Stomach (tissue), 4 donors: Measurements from ENCODE around the gene LIAS.

Experiments
- EP300 ChIP-seq: sonication (generic); formaldehyde crosslinking; IDR thresholded peaks from one replicate; pipeline ENCODE4 v1.6.1; 2017; ENCODE audit warnings: antibody characterized with exemption
- POLR2A ChIP-seq, 4 donors: fragments of 450-650 bp; IDR thresholded peaks; one replicate each; pipeline ENCODE4 v1.6.1; 2016; ENCODE audit warnings: antibody characterized with exemption in 4 of 4, control low read depth in 2 of 4, mild to moderate bottlenecking in 1 of 4, moderate library complexity in 1 of 4
- POLR2AphosphoS5 ChIP-seq, 3 donors: sonication (generic); formaldehyde crosslinking; IDR thresholded peaks; one replicate each; pipeline ENCODE4 v1.6.1; 2016; ENCODE audit warnings: antibody characterized with exemption in 3 of 3
- TF ChIP-seq, protein P1 (sequence below), 7 experiments: fragments of 450-650 bp in 4 of 7; fragments of 200-600 bp in 3 of 7; sonication (generic) in 3 of 7; IDR thresholded peaks; one replicate each; pipeline ENCODE4 v1.5.1; 2016 to 2019; ENCODE audit warnings: antibody characterized with exemption in 7 of 7, control low read depth in 2 of 7, mild to moderate bottlenecking in 1 of 7

DNA sequence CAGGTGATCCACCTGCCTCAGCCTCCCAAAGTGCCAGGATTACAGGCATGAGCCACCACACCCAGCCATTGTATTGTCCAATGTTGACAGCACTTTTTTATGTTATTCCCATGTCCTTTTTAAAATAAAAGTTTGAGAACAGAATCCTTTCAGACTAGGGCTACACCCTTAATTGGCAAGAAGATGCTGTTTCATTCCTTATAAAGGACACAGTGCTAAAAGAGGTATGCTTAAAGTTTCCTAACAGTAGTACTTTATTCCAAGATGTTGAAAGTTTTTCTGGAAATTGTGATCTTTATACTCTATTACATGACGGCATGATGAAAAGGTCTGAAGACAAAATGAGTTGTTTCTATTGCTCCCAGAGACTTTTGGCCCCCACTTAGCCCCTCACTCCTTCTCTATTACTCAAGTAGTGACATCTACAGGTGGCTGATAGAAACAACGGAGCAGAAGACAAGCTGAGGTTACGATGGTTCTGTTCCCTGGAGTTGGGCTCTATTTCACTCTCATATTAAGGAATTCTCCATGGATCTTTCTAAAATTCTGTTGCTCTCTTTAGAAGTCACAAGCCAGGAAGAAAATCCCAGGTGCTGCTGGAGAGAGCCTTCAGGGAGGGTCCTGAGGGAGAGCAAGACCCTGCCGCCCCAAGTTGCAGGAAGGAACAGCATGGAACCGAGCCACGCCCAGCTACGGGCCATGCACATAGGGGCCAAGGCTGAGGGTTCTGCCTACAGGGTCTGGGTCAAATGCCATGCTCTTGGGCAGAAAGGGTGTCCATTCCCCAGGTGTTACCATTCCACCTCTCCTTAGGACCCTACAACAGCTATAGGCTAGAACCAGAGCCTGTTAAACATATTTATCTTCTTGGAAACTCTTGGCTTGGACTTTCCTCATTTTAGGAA is 22.9 kb upstream of the LIAS start:
- TF ChIP-seq POLR2A (IDR thresholded peaks at IDR 0.05) (no peak), POLR2AphosphoS5 (IDR thresholded peaks at IDR 0.05) (no peak), EP300 (no peak)
- TF ChIP-seq, protein P1, sequence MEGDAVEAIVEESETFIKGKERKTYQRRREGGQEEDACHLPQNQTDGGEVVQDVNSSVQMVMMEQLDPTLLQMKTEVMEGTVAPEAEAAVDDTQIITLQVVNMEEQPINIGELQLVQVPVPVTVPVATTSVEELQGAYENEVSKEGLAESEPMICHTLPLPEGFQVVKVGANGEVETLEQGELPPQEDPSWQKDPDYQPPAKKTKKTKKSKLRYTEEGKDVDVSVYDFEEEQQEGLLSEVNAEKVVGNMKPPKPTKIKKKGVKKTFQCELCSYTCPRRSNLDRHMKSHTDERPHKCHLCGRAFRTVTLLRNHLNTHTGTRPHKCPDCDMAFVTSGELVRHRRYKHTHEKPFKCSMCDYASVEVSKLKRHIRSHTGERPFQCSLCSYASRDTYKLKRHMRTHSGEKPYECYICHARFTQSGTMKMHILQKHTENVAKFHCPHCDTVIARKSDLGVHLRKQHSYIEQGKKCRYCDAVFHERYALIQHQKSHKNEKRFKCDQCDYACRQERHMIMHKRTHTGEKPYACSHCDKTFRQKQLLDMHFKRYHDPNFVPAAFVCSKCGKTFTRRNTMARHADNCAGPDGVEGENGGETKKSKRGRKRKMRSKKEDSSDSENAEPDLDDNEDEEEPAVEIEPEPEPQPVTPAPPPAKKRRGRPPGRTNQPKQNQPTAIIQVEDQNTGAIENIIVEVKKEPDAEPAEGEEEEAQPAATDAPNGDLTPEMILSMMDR (IDR thresholded peaks at IDR 0.05): no peak
